HepG2 (cell line): Measurements from ENCODE around the gene LAMTOR1. TPM values are rescaled to one million over a fixed set of nuclear protein-coding genes. Genes with fewer than 3 reads are reported as not detected.

Experiments
- BRD4 ChIP-seq: sonication (generic); formaldehyde crosslinking; IDR thresholded peaks from 2 replicates; pipeline ENCODE4 v1.4.0; 2020; ENCODE audit warnings: missing genetic modification reagents
- EEA1 ChIP-seq: sonication (generic); formaldehyde crosslinking; IDR thresholded peaks from 2 replicates; pipeline ENCODE4 v1.5.1; 2020; ENCODE audit warnings: mild to moderate bottlenecking, missing genetic modification reagents, borderline replicate concordance
- HCFC1 ChIP-seq: fragments of 150-350 bp; IDR thresholded peaks from 2 replicates; pipeline ENCODE4 v1.6.1; 2014; ENCODE audit warnings: low read depth, low read length
- HNRNPH1 ChIP-seq: fragments of 200-400 bp; formaldehyde crosslinking; optimal IDR thresholded peaks from 2 replicates; pipeline ENCODE3; 2017; ENCODE audit warnings: mild to moderate bottlenecking, low read depth, low read length
- HNRNPLL ChIP-seq: fragments of 200-400 bp; formaldehyde crosslinking; IDR thresholded peaks from 2 replicates; pipeline ENCODE4 v1.6.1; 2017; ENCODE audit warnings: mild to moderate bottlenecking, low read depth, low read length; ENCODE audit not compliant: poor library complexity, severe bottlenecking
- HOXA7 ChIP-seq: sonication (generic); formaldehyde crosslinking; IDR thresholded peaks from 2 replicates; pipeline ENCODE4 v1.8.1; 2022; ENCODE audit warnings: mild to moderate bottlenecking, missing genetic modification reagents, moderate library complexity
- ISX ChIP-seq: sonication (generic); formaldehyde crosslinking; conservative IDR thresholded peaks from 2 replicates; pipeline ENCODE4 v1.5.0; 2020; ENCODE audit warnings: missing genetic modification reagents
- KAT8 ChIP-seq: IDR thresholded peaks from 2 replicates; pipeline ENCODE4 v1.6.1; 2016; ENCODE audit warnings: missing genetic modification reagents, missing compliant biosample characterization
- MTF2 ChIP-seq: sonication (generic); formaldehyde crosslinking; IDR thresholded peaks from 2 replicates; pipeline ENCODE4 v1.5.0; 2020; ENCODE audit warnings: missing genetic modification reagents, borderline replicate concordance
- POLR2G ChIP-seq: fragments of 200-400 bp; formaldehyde crosslinking; IDR thresholded peaks from 2 replicates; pipeline ENCODE4 v1.6.1; 2018; ENCODE audit warnings: mild to moderate bottlenecking, low read depth, low read length, moderate library complexity
- RBFOX2 ChIP-seq: fragments of 200-400 bp; formaldehyde crosslinking; IDR thresholded peaks from 2 replicates; pipeline ENCODE4 v1.6.1; 2017; ENCODE audit warnings: low read depth, mild to moderate bottlenecking, low read length
- XRCC5 ChIP-seq: fragments of 200-400 bp; formaldehyde crosslinking; optimal IDR thresholded peaks from 2 replicates; pipeline ENCODE3; 2017; ENCODE audit warnings: mild to moderate bottlenecking, low read length
- ZNF207 ChIP-seq: fragments of 450-650 bp; IDR thresholded peaks from 2 replicates; pipeline ENCODE4 v1.6.1; 2016; ENCODE audit warnings: antibody characterized with exemption, borderline replicate concordance
- ZNF230 ChIP-seq: sonication (generic); formaldehyde crosslinking; IDR thresholded peaks from 2 replicates; pipeline ENCODE4 v1.4.0; 2020; ENCODE audit warnings: mild to moderate bottlenecking, missing genetic modification reagents
- ZNF263 ChIP-seq: sonication (generic); formaldehyde crosslinking; IDR thresholded peaks from 2 replicates; pipeline ENCODE4 v1.4.0; 2020; ENCODE audit warnings: missing genetic modification reagents
- ZNF501 ChIP-seq: sonication (generic); formaldehyde crosslinking; IDR thresholded peaks from 2 replicates; pipeline ENCODE4 v1.5.1; 2020; ENCODE audit warnings: mild to moderate bottlenecking, moderate library complexity, missing genetic modification reagents
- ZNF543 ChIP-seq: sonication (generic); formaldehyde crosslinking; IDR thresholded peaks from 2 replicates; pipeline ENCODE4 v1.4.0; 2020; ENCODE audit warnings: mild to moderate bottlenecking, missing genetic modification reagents
- ZNF83 ChIP-seq: sonication (generic); formaldehyde crosslinking; IDR thresholded peaks from 2 replicates; pipeline ENCODE4 v1.4.0; 2020; ENCODE audit warnings: missing genetic modification reagents, mild to moderate bottlenecking, borderline replicate concordance
- ZSCAN9 ChIP-seq: IDR thresholded peaks from 2 replicates; pipeline ENCODE4 v1.6.1; 2016; ENCODE audit warnings: borderline replicate concordance
- polyA plus RNA-seq, 8 experiments: library from polyadenylated mRNA; depleted of rRNA in 3 of 8; stranded (reverse) in 7 of 8; unstranded in 1 of 8; fragments of >200 nt; fragmentation: Illumina TruSeq in 4 of 8; extraction: Trizol in 4 of 8; gene quantifications; 2 replicates each; pipeline versions ENCODE4 v1.2.1 to v1.2.3, GENCODE V29; 2011 to 2016; ENCODE audit warnings: low read depth in 4 of 8, missing spikeins in 1 of 8, mixed read lengths in 1 of 8; ENCODE audit not compliant: insufficient read depth in 1 of 8
- total RNA-seq, 5 experiments: library from RNA; depleted of rRNA; stranded (reverse); fragments of >200 nt; fragmentation: Illumina TruSeq; extraction: Trizol; gene quantifications; 2 replicates each; pipeline ENCODE4 v1.2.3, GENCODE V29; 2016; ENCODE audit warnings: low read depth in 1 of 5
- TF ChIP-seq, protein P1 (sequence below): IDR thresholded peaks from 2 replicates; pipeline ENCODE4 v1.6.1; 2016
- TF ChIP-seq, protein P2 (sequence below): sonication (generic); formaldehyde crosslinking; IDR thresholded peaks from 2 replicates; pipeline ENCODE4 v1.4.0; 2020; ENCODE audit warnings: missing genetic modification reagents
- TF ChIP-seq, protein P3 (sequence below): sonication (generic); formaldehyde crosslinking; IDR thresholded peaks from 2 replicates; pipeline ENCODE4; 2020; ENCODE audit warnings: missing genetic modification reagents, mild to moderate bottlenecking, borderline replicate concordance
- TF ChIP-seq, protein P4 (sequence below): sonication (generic); formaldehyde crosslinking; IDR thresholded peaks from 2 replicates; pipeline ENCODE4 v1.4.0; 2020; ENCODE audit warnings: missing genetic modification reagents

Gene LAMTOR1
- total and polyA plus RNA-seq, 2 of the 13 experiments (the other 11 are each of a cell fraction or from before 2014, with no cell fraction given): 60.4 to 66.0 TPM

DNA sequence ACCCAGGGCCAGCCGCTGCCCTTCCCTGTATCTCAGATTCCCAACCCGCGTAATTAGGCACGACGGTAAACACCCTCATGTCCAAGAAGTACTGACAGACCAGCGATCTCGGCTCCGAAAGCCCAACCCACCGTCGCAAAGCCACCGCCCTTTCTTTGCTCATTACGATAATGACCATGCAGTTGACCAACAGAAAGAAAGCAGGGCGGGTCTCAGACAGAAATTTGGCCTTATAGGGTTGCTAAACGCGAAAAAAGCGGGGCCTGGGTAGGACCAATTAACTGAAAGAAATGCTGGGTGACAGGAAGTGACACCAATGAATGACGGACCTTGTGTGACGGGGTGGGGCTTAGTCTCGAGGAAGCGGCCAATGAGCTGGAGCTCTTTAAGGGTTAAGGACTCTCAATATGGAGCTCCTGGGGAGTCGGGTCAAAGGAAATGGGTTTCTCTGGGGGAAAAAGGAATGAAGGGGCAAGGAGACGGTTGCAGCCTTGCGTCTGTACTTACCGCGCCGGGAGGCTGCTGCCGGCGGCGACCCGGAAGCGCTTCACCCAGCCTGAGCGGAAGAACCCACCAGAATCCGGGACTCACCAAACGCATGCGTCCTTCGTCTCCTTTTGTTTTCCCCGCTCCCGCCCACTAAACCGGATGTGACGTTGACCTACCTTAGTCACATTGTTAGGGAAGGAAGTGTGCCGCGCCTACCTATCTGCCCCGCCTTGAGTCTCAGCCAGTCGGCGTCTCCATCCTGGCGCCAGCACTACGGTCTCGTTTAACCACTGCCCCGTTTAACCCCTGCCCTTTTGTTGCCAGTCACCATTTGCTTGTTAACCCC lies 9.3 kb upstream of the LAMTOR1 start, which contains the start of gene ANAPC15 (continued):
- no peak for TF ChIP-seq HOXA7 (CRISPR knock-in tag)
- TF ChIP-seq, protein P1, sequence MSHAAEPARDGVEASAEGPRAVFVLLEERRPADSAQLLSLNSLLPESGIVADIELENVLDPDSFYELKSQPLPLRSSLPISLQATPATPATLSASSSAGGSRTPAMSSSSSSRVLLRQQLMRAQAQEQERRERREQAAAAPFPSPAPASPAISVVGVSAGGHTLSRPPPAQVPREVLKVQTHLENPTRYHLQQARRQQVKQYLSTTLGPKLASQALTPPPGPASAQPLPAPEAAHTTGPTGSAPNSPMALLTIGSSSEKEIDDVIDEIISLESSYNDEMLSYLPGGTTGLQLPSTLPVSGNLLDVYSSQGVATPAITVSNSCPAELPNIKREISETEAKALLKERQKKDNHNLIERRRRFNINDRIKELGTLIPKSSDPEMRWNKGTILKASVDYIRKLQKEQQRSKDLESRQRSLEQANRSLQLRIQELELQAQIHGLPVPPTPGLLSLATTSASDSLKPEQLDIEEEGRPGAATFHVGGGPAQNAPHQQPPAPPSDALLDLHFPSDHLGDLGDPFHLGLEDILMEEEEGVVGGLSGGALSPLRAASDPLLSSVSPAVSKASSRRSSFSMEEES (CRISPR knock-in tag): peak; percentile 84
- TF ChIP-seq ZNF83 (CRISPR knock-in tag): no peak
- TF ChIP-seq HCFC1: peak; percentile 57
- TF ChIP-seq POLR2G: peak; percentile 96
- TF ChIP-seq ZNF207: no peak
- TF ChIP-seq MTF2 (CRISPR knock-in tag): no peak
- TF ChIP-seq, protein P2, sequence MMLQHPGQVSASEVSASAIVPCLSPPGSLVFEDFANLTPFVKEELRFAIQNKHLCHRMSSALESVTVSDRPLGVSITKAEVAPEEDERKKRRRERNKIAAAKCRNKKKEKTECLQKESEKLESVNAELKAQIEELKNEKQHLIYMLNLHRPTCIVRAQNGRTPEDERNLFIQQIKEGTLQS (CRISPR knock-in tag): no peak
- no peak for TF ChIP-seq ZSCAN9 (CRISPR knock-in tag)
- peak; percentile 83 for TF ChIP-seq RBFOX2
- no peak for TF ChIP-seq BRD4
- TF ChIP-seq, protein P3, sequence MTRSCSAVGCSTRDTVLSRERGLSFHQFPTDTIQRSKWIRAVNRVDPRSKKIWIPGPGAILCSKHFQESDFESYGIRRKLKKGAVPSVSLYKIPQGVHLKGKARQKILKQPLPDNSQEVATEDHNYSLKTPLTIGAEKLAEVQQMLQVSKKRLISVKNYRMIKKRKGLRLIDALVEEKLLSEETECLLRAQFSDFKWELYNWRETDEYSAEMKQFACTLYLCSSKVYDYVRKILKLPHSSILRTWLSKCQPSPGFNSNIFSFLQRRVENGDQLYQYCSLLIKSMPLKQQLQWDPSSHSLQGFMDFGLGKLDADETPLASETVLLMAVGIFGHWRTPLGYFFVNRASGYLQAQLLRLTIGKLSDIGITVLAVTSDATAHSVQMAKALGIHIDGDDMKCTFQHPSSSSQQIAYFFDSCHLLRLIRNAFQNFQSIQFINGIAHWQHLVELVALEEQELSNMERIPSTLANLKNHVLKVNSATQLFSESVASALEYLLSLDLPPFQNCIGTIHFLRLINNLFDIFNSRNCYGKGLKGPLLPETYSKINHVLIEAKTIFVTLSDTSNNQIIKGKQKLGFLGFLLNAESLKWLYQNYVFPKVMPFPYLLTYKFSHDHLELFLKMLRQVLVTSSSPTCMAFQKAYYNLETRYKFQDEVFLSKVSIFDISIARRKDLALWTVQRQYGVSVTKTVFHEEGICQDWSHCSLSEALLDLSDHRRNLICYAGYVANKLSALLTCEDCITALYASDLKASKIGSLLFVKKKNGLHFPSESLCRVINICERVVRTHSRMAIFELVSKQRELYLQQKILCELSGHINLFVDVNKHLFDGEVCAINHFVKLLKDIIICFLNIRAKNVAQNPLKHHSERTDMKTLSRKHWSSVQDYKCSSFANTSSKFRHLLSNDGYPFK (CRISPR knock-in tag): peak; percentile 46; the same call in 1 of the 2 replicates
- TF ChIP-seq HNRNPH1: no peak
- 0 out of 2 replicates have a peak, but pooled peaks have one; percentile 47 for TF ChIP-seq ZNF230
- no peak for TF ChIP-seq HNRNPLL
- TF ChIP-seq ISX (CRISPR knock-in tag): no peak; the same call in 1 of the 2 replicates
- no peak for TF ChIP-seq ZNF543 (CRISPR knock-in tag)
- TF ChIP-seq XRCC5: no peak
- no peak for TF ChIP-seq EEA1
- TF ChIP-seq ZNF501 (CRISPR knock-in tag): peak; percentile 61; the same call in 1 of the 2 replicates
- TF ChIP-seq ZNF263 (CRISPR knock-in tag): 0 out of 2 replicates have a peak, but pooled peaks have one; percentile 14
- peak; percentile 90 for TF ChIP-seq KAT8 (CRISPR knock-in tag)
- TF ChIP-seq, protein P4, sequence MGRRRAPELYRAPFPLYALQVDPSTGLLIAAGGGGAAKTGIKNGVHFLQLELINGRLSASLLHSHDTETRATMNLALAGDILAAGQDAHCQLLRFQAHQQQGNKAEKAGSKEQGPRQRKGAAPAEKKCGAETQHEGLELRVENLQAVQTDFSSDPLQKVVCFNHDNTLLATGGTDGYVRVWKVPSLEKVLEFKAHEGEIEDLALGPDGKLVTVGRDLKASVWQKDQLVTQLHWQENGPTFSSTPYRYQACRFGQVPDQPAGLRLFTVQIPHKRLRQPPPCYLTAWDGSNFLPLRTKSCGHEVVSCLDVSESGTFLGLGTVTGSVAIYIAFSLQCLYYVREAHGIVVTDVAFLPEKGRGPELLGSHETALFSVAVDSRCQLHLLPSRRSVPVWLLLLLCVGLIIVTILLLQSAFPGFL (CRISPR knock-in tag): no peak
